BLaER1 treated with 17β-estradiol and CSF1 and Interleukin-3, amounts not matched to agents 10 nM and 100 nM (cell line): ENCODE measurements around the gene RUNX1.
A peak's percentile ranks its signal among the peaks of the same experiment; 100 is the strongest.

ENCODE experiments used
- H3K27ac ChIP-seq, 11 experiments: shearing (Covaris generic); formaldehyde crosslinking; 2 replicates each; pipeline ENCODE4 v1.8.1; 2022
- H3K27me3 ChIP-seq, 11 experiments: shearing (Covaris generic); formaldehyde crosslinking; 2 replicates each; pipeline ENCODE4 v1.8.1; 2022
- H3K36me3 ChIP-seq, 11 experiments: shearing (Covaris generic); formaldehyde crosslinking; 2 replicates each; pipeline ENCODE4 v1.8.1; 2022
- H3K4me1 ChIP-seq, 10 experiments: shearing (Covaris generic); formaldehyde crosslinking; 2 replicates each; pipeline ENCODE4 v1.8.1; 2022
- H3K4me2 ChIP-seq, 11 experiments: shearing (Covaris generic); formaldehyde crosslinking; 2 replicates each; pipeline ENCODE4 v1.8.1; 2022
- H3K4me3 ChIP-seq, 10 experiments: shearing (Covaris generic); formaldehyde crosslinking; 2 replicates each; pipeline ENCODE4 v1.8.1; 2022
- H3K9ac ChIP-seq, 11 experiments: shearing (Covaris generic); formaldehyde crosslinking; 2 replicates each; pipeline ENCODE4 v1.8.1; 2022
- H3K9me3 ChIP-seq, 11 experiments: shearing (Covaris generic); formaldehyde crosslinking; replicated peaks in 1 of 11; 2 replicates each; pipeline ENCODE4 v1.8.1; 2022
- H4K20me1 ChIP-seq, 11 experiments: shearing (Covaris generic); formaldehyde crosslinking; 2 replicates each; pipeline ENCODE4 v1.8.1; 2022
- Cebpa-rat ChIP-seq, 11 experiments: shearing (Covaris generic); IDR thresholded peaks; 2 replicates each; pipeline ENCODE4 v1.8.1; 2022

The RUNX1 gene

GRCh38 chr21:34768326-34768725 is 280.8 kb downstream of the RUNX1 start:
- H3K27me3 ChIP-seq = no peaks in the 10 kb centered on the region
- no peaks in the 10 kb centered on the region for H3K4me1 ChIP-seq
- no peak overlapping the region for H3K27ac ChIP-seq
- no peak overlapping the region for H3K4me3 ChIP-seq
- TF ChIP-seq Cebpa-rat (IDR thresholded peaks at IDR 0.05) = no peak
- H4K20me1 ChIP-seq = no peaks in the 10 kb centered on the region
- no peak overlapping the region for H3K9ac ChIP-seq
- H3K9me3 ChIP-seq = peaks cover 0 to 23% (median 9%) of the 10 kb centered on the region in 11 experiments; a peak in 11 of 22 replicates
- no peaks in the 10 kb centered on the region for H3K36me3 ChIP-seq
- H3K4me2 ChIP-seq = no peak overlapping the region

- no peak for TF ChIP-seq Cebpa-rat (IDR thresholded peaks at IDR 0.05)
- H3K4me2 ChIP-seq = no peak overlapping the region
- H4K20me1 ChIP-seq = no peaks in the 10 kb centered on the region
- H3K9ac ChIP-seq = no peak overlapping the region
- H3K4me1 ChIP-seq = no peaks in the 10 kb centered on the region
- H3K9me3 ChIP-seq = peaks cover 0 to 23% (median 9%) of the 10 kb centered on the region in 11 experiments; a peak in 11 of 22 replicates
- no peaks in the 10 kb centered on the region for H3K36me3 ChIP-seq
- H3K4me3 ChIP-seq = no peak overlapping the region
- no peaks in the 10 kb centered on the region for H3K27me3 ChIP-seq
- H3K27ac ChIP-seq = no peak overlapping the region
Observed at GRCh38 chr21:34766862-34767261, 282.2 kb downstream of the RUNX1 start.

- TF ChIP-seq Cebpa-rat (IDR thresholded peaks at IDR 0.05) = no peak
- no peak overlapping the region for H3K27ac ChIP-seq
- no peaks in the 10 kb centered on the region for H4K20me1 ChIP-seq
- H3K4me3 ChIP-seq = no peak overlapping the region
- no peak overlapping the region for H3K4me2 ChIP-seq
- peaks cover 0 to 23% (median 9%) of the 10 kb centered on the region in 11 experiments; a peak in 11 of 22 replicates for H3K9me3 ChIP-seq
- H3K27me3 ChIP-seq = no peaks in the 10 kb centered on the region
- no peak overlapping the region for H3K9ac ChIP-seq
- no peaks in the 10 kb centered on the region for H3K4me1 ChIP-seq
- H3K36me3 ChIP-seq = no peaks in the 10 kb centered on the region
Observed at GRCh38 chr21:34765619-34766018, 283.5 kb downstream of the RUNX1 start.

GRCh38 chr21:34764715-34765284 is 284.3 kb downstream of the RUNX1 start:
- TF ChIP-seq Cebpa-rat (IDR thresholded peaks at IDR 0.05) = no peak
- no peaks in the 10 kb centered on the region for H4K20me1 ChIP-seq
- H3K9me3 ChIP-seq = peaks cover 0 to 23% (median 9%) of the 10 kb centered on the region in 11 experiments; a peak in 11 of 22 replicates
- H3K4me1 ChIP-seq = no peaks in the 10 kb centered on the region
- no peaks in the 10 kb centered on the region for H3K36me3 ChIP-seq
- H3K4me2 ChIP-seq = no peak overlapping the region
- H3K27me3 ChIP-seq = no peaks in the 10 kb centered on the region
- no peak overlapping the region for H3K4me3 ChIP-seq
- no peak overlapping the region for H3K9ac ChIP-seq
- H3K27ac ChIP-seq = no peak overlapping the region

- Histone ChIP-seq H3K27ac (no peak overlapping the region), H3K4me3 (no peak overlapping the region)
- TF ChIP-seq Cebpa-rat (IDR thresholded peaks at IDR 0.05) = no peak
Observed at GRCh38 chr21:34762786-34763185, 286.3 kb downstream of the RUNX1 start.

GRCh38 chr21:34761758-34762330 is 287.3 kb downstream of the RUNX1 start:
- TF ChIP-seq Cebpa-rat (IDR thresholded peaks at IDR 0.05) = no peak
- Histone ChIP-seq H3K4me1 (no peaks in the 10 kb centered on the region), H4K20me1 (no peaks in the 10 kb centered on the region), H3K4me3 (no peak overlapping the region), H3K9ac (no peak overlapping the region), H3K9me3 (peaks cover 0 to 23% (median 9%) of the 10 kb centered on the region in 11 experiments; a peak in 11 of 22 replicates), H3K27me3 (no peaks in the 10 kb centered on the region), H3K27ac (no peak overlapping the region), H3K4me2 (no peak overlapping the region), H3K36me3 (no peaks in the 10 kb centered on the region)

More at GRCh38 chr21:34762786-34763185, 286.3 kb downstream of the RUNX1 start:
- Histone ChIP-seq H3K36me3 (no peaks in the 10 kb centered on the region), H3K4me2 (no peak overlapping the region), H3K27me3 (no peaks in the 10 kb centered on the region), H3K4me1 (no peaks in the 10 kb centered on the region), H3K9me3 (peaks cover 0 to 23% (median 9%) of the 10 kb centered on the region in 11 experiments; a peak in 11 of 22 replicates), H4K20me1 (no peaks in the 10 kb centered on the region), H3K9ac (no peak overlapping the region)

- H3K27me3 ChIP-seq = no peaks in the 10 kb centered on the region
Observed at GRCh38 chr21:34754690-34755647, 294.1 kb downstream of the RUNX1 start.

GRCh38 chr21:34748862-34749261 is 300.2 kb downstream of the RUNX1 start:
- H3K27ac ChIP-seq = no peak overlapping the region
- no peak overlapping the region for H3K9ac ChIP-seq
- H3K4me2 ChIP-seq = no peak overlapping the region
- H3K36me3 ChIP-seq = no peaks in the 10 kb centered on the region
- no peaks in the 10 kb centered on the region for H3K9me3 ChIP-seq
- H3K4me3 ChIP-seq = no peak overlapping the region
- no peaks in the 10 kb centered on the region for H4K20me1 ChIP-seq
- no peaks in the 10 kb centered on the region for H3K27me3 ChIP-seq
- H3K4me1 ChIP-seq = peaks cover 6 to 19% (median 15%) of the 10 kb centered on the region in 10 experiments; a peak in 18 of 20 replicates
- TF ChIP-seq Cebpa-rat (IDR thresholded peaks at IDR 0.05) = no peak

More at GRCh38 chr21:34754690-34755647, 294.1 kb downstream of the RUNX1 start:
- Histone ChIP-seq H3K27ac (no peak overlapping the region), H3K9ac (no peak overlapping the region), H4K20me1 (no peaks in the 10 kb centered on the region), H3K36me3 (no peaks in the 10 kb centered on the region), H3K9me3 (0 out of 22 replicates have a peak, but pooled peaks cover 0 to 4% (median 0%) of the 10 kb centered on the region in 11 experiments), H3K4me1 (peaks cover 0 to 6% (median 0%) of the 10 kb centered on the region in 10 experiments; a peak in 1 of 20 replicates), H3K4me2 (0 out of 22 replicates have a peak overlapping the region, but pooled peaks of 1 of the 11 experiments have one; percentile 18), H3K4me3 (no peak overlapping the region)
- no peak for TF ChIP-seq Cebpa-rat (IDR thresholded peaks at IDR 0.05)
